KMS-11 (cell line): ENCODE results near the gene BABAM2.

Source experiments
- H2AFZ ChIP-seq: fragments of 200-600 bp; sonication (generic); 2 replicates; pipeline ENCODE4 v1.6.1; 2016; ENCODE audit warnings: antibody characterized with exemption, mixed run types, low read depth
- H3K27ac ChIP-seq: fragments of 200-600 bp; sonication (generic); 2 replicates; pipeline ENCODE4 v1.6.1; 2016; ENCODE audit warnings: mild to moderate bottlenecking, mixed run types
- H3K27me3 ChIP-seq: fragments of 200-600 bp; sonication (generic); 2 replicates; pipeline ENCODE4 v1.6.1; 2017; ENCODE audit warnings: mild to moderate bottlenecking, low read depth, mixed run types, moderate library complexity; ENCODE audit not compliant: insufficient read depth
- H3K36me3 ChIP-seq: fragments of 200-600 bp; sonication (generic); 2 replicates; pipeline ENCODE4 v1.6.1; 2017; ENCODE audit warnings: mild to moderate bottlenecking, mixed run types; ENCODE audit not compliant: insufficient read depth
- H3K4me1 ChIP-seq: fragments of 200-600 bp; sonication (generic); 2 replicates; pipeline ENCODE4 v1.6.1; 2016; ENCODE audit warnings: mild to moderate bottlenecking, low read depth, mixed run types; ENCODE audit not compliant: poor library complexity, severe bottlenecking
- H3K4me2 ChIP-seq: fragments of 200-600 bp; sonication (generic); 2 replicates; pipeline ENCODE4 v1.7.0; 2016; ENCODE audit warnings: mild to moderate bottlenecking, mixed run types
- H3K4me3 ChIP-seq: fragments of 200-600 bp; sonication (generic); IDR thresholded peaks from 2 replicates; pipeline ENCODE4 v1.6.1; 2017; ENCODE audit warnings: low read depth, low read length, mixed read lengths; ENCODE audit not compliant: insufficient read depth
- H3K79me2 ChIP-seq: fragments of 200-600 bp; sonication (generic); 2 replicates; pipeline ENCODE4 v1.6.1; 2016; ENCODE audit warnings: low read depth, mixed run types; ENCODE audit not compliant: insufficient read depth
- H3K9ac ChIP-seq: fragments of 200-600 bp; sonication (generic); 2 replicates; pipeline ENCODE4 v1.6.1; 2016; ENCODE audit warnings: mild to moderate bottlenecking, mixed run types
- H4K20me1 ChIP-seq: fragments of 200-600 bp; sonication (generic); 2 replicates; pipeline ENCODE4 v1.6.1; 2016; ENCODE audit warnings: mild to moderate bottlenecking, mixed run types; ENCODE audit not compliant: insufficient read depth
- TF ChIP-seq, protein P1 (sequence below): fragments of 200-600 bp; sonication (generic); conservative IDR thresholded peaks from 2 replicates; pipeline ENCODE4 v1.6.1; 2017; ENCODE audit warnings: low read depth, mild to moderate bottlenecking, antibody characterized with exemption, low read length, moderate library complexity, mixed read lengths

BABAM2 gene

DNA sequence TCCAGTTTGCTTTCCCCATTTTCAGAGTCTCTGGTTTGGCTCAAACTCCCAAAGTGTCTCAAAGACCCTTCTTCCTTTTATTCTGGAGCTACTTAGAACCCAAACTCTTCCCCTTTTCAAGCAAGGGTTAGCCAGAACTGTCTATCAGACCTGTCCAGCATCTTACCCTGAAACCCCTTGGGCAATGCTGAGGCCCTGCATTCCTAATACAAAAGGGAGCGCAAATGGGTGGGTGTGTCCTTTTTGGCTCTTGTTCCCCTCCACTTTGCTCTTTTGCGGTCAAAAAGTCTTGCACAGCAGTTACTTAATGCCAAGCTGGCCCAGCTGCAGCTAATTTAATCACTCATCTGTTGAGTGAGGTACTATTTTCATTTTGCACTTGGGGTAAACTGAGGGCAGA is 270.9 kb downstream of the BABAM2 start:
- H3K36me3 ChIP-seq = no peaks in the 10 kb centered on the region
- H3K27ac ChIP-seq = no peak overlapping the region
- H3K4me3 ChIP-seq = no peak overlapping the region
- no peaks in the 10 kb centered on the region for H4K20me1 ChIP-seq
- no peaks in the 10 kb centered on the region for H3K4me1 ChIP-seq
- TF ChIP-seq, protein P1, sequence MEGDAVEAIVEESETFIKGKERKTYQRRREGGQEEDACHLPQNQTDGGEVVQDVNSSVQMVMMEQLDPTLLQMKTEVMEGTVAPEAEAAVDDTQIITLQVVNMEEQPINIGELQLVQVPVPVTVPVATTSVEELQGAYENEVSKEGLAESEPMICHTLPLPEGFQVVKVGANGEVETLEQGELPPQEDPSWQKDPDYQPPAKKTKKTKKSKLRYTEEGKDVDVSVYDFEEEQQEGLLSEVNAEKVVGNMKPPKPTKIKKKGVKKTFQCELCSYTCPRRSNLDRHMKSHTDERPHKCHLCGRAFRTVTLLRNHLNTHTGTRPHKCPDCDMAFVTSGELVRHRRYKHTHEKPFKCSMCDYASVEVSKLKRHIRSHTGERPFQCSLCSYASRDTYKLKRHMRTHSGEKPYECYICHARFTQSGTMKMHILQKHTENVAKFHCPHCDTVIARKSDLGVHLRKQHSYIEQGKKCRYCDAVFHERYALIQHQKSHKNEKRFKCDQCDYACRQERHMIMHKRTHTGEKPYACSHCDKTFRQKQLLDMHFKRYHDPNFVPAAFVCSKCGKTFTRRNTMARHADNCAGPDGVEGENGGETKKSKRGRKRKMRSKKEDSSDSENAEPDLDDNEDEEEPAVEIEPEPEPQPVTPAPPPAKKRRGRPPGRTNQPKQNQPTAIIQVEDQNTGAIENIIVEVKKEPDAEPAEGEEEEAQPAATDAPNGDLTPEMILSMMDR = no peak
- no peak overlapping the region for H3K4me2 ChIP-seq
- H3K9ac ChIP-seq = no peak overlapping the region
- no peaks in the 10 kb centered on the region for H3K79me2 ChIP-seq
- H2AFZ ChIP-seq = no peak overlapping the region
- no peaks in the 10 kb centered on the region for H3K27me3 ChIP-seq

- TF ChIP-seq, protein P1 = no peak
- Histone ChIP-seq H3K27ac (no peak overlapping the region), H3K4me2 (no peak overlapping the region), H3K36me3 (no peaks in the 10 kb centered on the region), H3K79me2 (no peaks in the 10 kb centered on the region), H3K27me3 (no peaks in the 10 kb centered on the region), H3K9ac (no peak overlapping the region), H4K20me1 (no peaks in the 10 kb centered on the region), H3K4me3 (no peak overlapping the region), H3K4me1 (no peaks in the 10 kb centered on the region), H2AFZ (no peak overlapping the region)
These were observed 272.0 kb downstream of the BABAM2 start for GRCh38 chr2:28162564-28162963.

GRCh38 chr2:28163028-28163427 is 272.5 kb downstream of the BABAM2 start:
- Histone ChIP-seq H3K79me2 (no peaks in the 10 kb centered on the region), H3K36me3 (no peaks in the 10 kb centered on the region), H3K4me1 (no peaks in the 10 kb centered on the region), H3K4me3 (no peak overlapping the region), H4K20me1 (no peaks in the 10 kb centered on the region), H3K4me2 (no peak overlapping the region), H2AFZ (no peak overlapping the region), H3K27me3 (no peaks in the 10 kb centered on the region), H3K27ac (no peak overlapping the region), H3K9ac (no peak overlapping the region)
- TF ChIP-seq, protein P1 = no peak

DNA sequence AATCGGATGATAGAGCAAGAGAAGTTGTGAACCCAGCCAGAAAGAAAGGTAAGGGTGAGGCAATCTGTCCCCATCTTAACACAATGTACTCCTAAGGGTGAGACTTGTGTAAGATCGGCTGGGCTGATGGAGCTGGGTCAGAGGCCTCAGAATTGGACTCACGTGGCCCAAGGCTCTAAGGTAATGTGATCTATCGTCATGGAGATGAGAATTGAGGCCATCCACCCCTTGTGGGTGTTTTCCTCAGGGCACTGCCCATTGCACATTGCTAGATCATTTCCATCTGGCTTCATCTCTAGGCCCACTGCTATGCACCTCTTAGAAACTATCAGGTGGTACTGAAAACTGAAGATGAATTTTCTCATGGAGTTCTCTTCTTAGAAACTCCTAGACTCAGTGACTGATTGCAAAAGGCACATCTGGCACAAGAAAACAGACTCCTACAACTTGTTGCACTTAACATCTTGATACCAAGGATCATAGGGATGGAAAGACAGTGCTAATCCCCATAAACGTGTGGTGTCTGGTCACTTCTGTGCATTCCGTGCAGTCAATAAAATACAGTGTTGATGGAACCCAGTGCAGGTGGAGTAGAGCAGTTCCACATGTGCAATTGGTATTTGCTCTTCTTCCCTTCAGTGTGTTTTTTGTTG is 273.2 kb downstream of the BABAM2 start:
- Histone ChIP-seq H3K27me3 (no peaks in the 10 kb centered on the region), H3K4me2 (no peak overlapping the region), H3K4me1 (no peaks in the 10 kb centered on the region), H3K36me3 (no peaks in the 10 kb centered on the region), H3K79me2 (no peaks in the 10 kb centered on the region), H3K9ac (no peak overlapping the region), H4K20me1 (no peaks in the 10 kb centered on the region), H3K27ac (no peak overlapping the region), H3K4me3 (no peak overlapping the region), H2AFZ (no peak overlapping the region)
- TF ChIP-seq, protein P1 = no peak
